IMR-90 (cell line): Measurements from ENCODE around the gene KDM4B. TPM values are rescaled to one million over a fixed set of nuclear protein-coding genes. Genes with fewer than 3 reads are reported as not detected.

Experiments
- ATAC-seq: fragments of 200-7000 bp; cut with Tn5 transposase; 2 replicates; pipeline ENCODE4 v1.9.1; 2020; ENCODE audit warnings: low read depth, mild to moderate bottlenecking, moderate library complexity
- BruUV-seq: library from RNA; stranded (reverse); fragments of 400-500 nt; replicated peaks from 2 replicates; lab custom pipeline; 2021; lab: Mats Ljungman, UMichigan
- CTCF ChIA-PET: fragments of 300-600 bp; formaldehyde crosslinking; extraction: SDS; loops from one replicate; lab custom pipeline; 2021; ENCODE audit warnings: antibody characterized with exemption; lab: Yijun Ruan, JAX
- POLR2A ChIA-PET: fragments of 300-600 bp; sonication (Branson Sonifier 250); formaldehyde crosslinking; loops from one replicate; lab custom pipeline; 2022; ENCODE audit warnings: antibody characterized with exemption; ENCODE audit not compliant: unreplicated experiment; lab: Charles Lee
- DNase-seq: peaks from one replicate; pipeline ENCODE4 v3.0.0; 2013
- H2AFZ ChIP-seq: replicated peaks from 2 replicates; pipeline ENCODE3; 2013; ENCODE audit warnings: low read length, mild to moderate bottlenecking; ENCODE audit not compliant: poor library complexity
- H2AK5ac ChIP-seq: 2 replicates; pipeline ENCODE4 v1.6.1; 2013; ENCODE audit warnings: low read depth, low read length, inconsistent platforms
- H2AK9ac ChIP-seq: replicated peaks from 2 replicates; pipeline ENCODE3; 2013; ENCODE audit warnings: mild to moderate bottlenecking, low read depth, low read length, moderate library complexity; ENCODE audit not compliant: poor library complexity
- H2BK120ac ChIP-seq: 2 replicates; pipeline ENCODE4 v1.6.1; 2013; ENCODE audit warnings: low read depth, low read length, inconsistent platforms
- H2BK15ac ChIP-seq: 3 replicates; pipeline ENCODE4 v1.6.1; 2013; ENCODE audit warnings: low read depth, low read length, inconsistent platforms
- H2BK20ac ChIP-seq: 2 replicates; pipeline ENCODE4 v1.6.1; 2013; ENCODE audit warnings: low read depth, mild to moderate bottlenecking, inconsistent platforms, low read length, moderate library complexity
- H2BK5ac ChIP-seq: 2 replicates; pipeline ENCODE4 v1.6.1; 2013; ENCODE audit warnings: mild to moderate bottlenecking, low read depth, low read length, inconsistent platforms; ENCODE audit not compliant: poor library complexity, severe bottlenecking
- H3K14ac ChIP-seq: replicated peaks from 2 replicates; pipeline ENCODE4 v1.6.1; 2013; ENCODE audit warnings: low read depth, low read length, inconsistent platforms
- H3K18ac ChIP-seq: 2 replicates; pipeline ENCODE4 v1.6.1; 2013; ENCODE audit warnings: low read depth, low read length, control low read depth
- H3K23ac ChIP-seq: 2 replicates; pipeline ENCODE4 v1.6.1; 2013; ENCODE audit warnings: low read depth, low read length, inconsistent platforms
- H3K27ac ChIP-seq: 2 replicates; pipeline ENCODE4 v1.5.1; 2013; ENCODE audit warnings: mild to moderate bottlenecking, control low read depth, low read length; ENCODE audit not compliant: insufficient read depth
- H3K27me3 ChIP-seq: 2 replicates; pipeline ENCODE4 v1.6.1; 2013; ENCODE audit warnings: low read length; ENCODE audit not compliant: control insufficient read depth, insufficient read depth
- H3K36me3 ChIP-seq: 2 replicates; pipeline ENCODE4 v1.6.1; 2013; ENCODE audit warnings: low read length, mixed read lengths; ENCODE audit not compliant: control insufficient read depth, insufficient read depth
- H3K4ac ChIP-seq: 2 replicates; pipeline ENCODE4 v1.6.1; 2013; ENCODE audit warnings: low read depth, low read length, inconsistent platforms
- H3K4me1 ChIP-seq: 2 replicates; pipeline ENCODE4 v1.6.1; 2013; ENCODE audit warnings: low read length, mixed read lengths; ENCODE audit not compliant: control insufficient read depth, insufficient read depth
- H3K4me2 ChIP-seq: 2 replicates; pipeline ENCODE4 v1.6.1; 2013; ENCODE audit warnings: low read depth, mild to moderate bottlenecking, control low read depth, low read length, moderate library complexity
- H3K4me3 ChIP-seq: 2 replicates; pipeline ENCODE4 v1.5.1; 2013; ENCODE audit warnings: low read depth, mild to moderate bottlenecking, control low read depth, low read length, moderate library complexity; ENCODE audit not compliant: insufficient read depth
- H3K56ac ChIP-seq: 2 replicates; pipeline ENCODE4 v1.6.1; 2013; ENCODE audit warnings: low read length, inconsistent platforms; ENCODE audit not compliant: insufficient read depth; ENCODE audit errors: extremely low read depth
- H3K79me1 ChIP-seq, 2 experiments: 2 replicates each; pipeline ENCODE4 v1.6.1; 2013; ENCODE audit warnings: low read length in 2 of 2, inconsistent platforms in 1 of 2, low read depth in 1 of 2
- H3K9ac ChIP-seq: 2 replicates; pipeline ENCODE4 v1.6.1; 2013; ENCODE audit warnings: low read depth, low read length, control low read depth
- H3K9me1 ChIP-seq: 2 replicates; pipeline ENCODE4 v1.6.1; 2013; ENCODE audit warnings: low read length, inconsistent platforms; ENCODE audit not compliant: insufficient read depth
- H3K9me3 ChIP-seq: 2 replicates; pipeline ENCODE4 v1.6.1; 2013; ENCODE audit warnings: low read length; ENCODE audit not compliant: control insufficient read depth, insufficient read depth
- H4K20me1 ChIP-seq: 2 replicates; pipeline ENCODE4 v1.6.1; 2013; ENCODE audit warnings: low read length, inconsistent platforms; ENCODE audit not compliant: insufficient read depth
- H4K5ac ChIP-seq: 2 replicates; pipeline ENCODE4 v1.6.1; 2013; ENCODE audit warnings: mild to moderate bottlenecking, low read depth, low read length, control low read depth
- H4K8ac ChIP-seq, 2 experiments: 2 replicates each; pipeline ENCODE4 v1.6.1; 2013; ENCODE audit warnings: low read depth in 2 of 2, low read length in 2 of 2, control low read depth in 1 of 2, inconsistent platforms in 1 of 2
- H4K91ac ChIP-seq: 2 replicates; pipeline ENCODE4 v1.6.1; 2013; ENCODE audit warnings: low read depth, low read length, inconsistent platforms; ENCODE audit not compliant: insufficient read depth
- BHLHE40 ChIP-seq: fragments of 150-350 bp; IDR thresholded peaks from 2 replicates; pipeline ENCODE4 v1.6.1; 2016; ENCODE audit warnings: mild to moderate bottlenecking, low read depth, low read length
- CEBPB ChIP-seq: IDR thresholded peaks from 2 replicates; pipeline ENCODE4 v1.6.1; 2012; ENCODE audit warnings: low read depth, low read length, improper control_type of control experiment
- CHD1 ChIP-seq: IDR thresholded peaks from 2 replicates; pipeline ENCODE4 v1.6.1; 2012; ENCODE audit warnings: low read depth, low read length, improper control_type of control experiment
- FOS ChIP-seq: fragments of 150-350 bp; IDR thresholded peaks from 2 replicates; pipeline ENCODE4 v1.6.1; 2016; ENCODE audit warnings: low read depth, low read length
- MAFK ChIP-seq: IDR thresholded peaks from 2 replicates; pipeline ENCODE4 v1.6.1; 2012; ENCODE audit warnings: low read depth, low read length, improper control_type of control experiment
- MAZ ChIP-seq: IDR thresholded peaks from 2 replicates; pipeline ENCODE4 v1.6.1; 2012; ENCODE audit warnings: low read depth, mild to moderate bottlenecking, low read length, improper control_type of control experiment, moderate library complexity, borderline replicate concordance
- MXI1 ChIP-seq: IDR thresholded peaks from 2 replicates; pipeline ENCODE4 v1.6.1; 2012; ENCODE audit warnings: low read depth, mild to moderate bottlenecking, low read length, moderate library complexity, borderline replicate concordance
- NFE2L2 ChIP-seq: fragments of 150-350 bp; IDR thresholded peaks from 2 replicates; pipeline ENCODE4 v1.6.1; 2016; ENCODE audit warnings: low read depth, mild to moderate bottlenecking, low read length
- POLR2A ChIP-seq: IDR thresholded peaks from 2 replicates; pipeline ENCODE4 v1.6.1; 2012; ENCODE audit warnings: mild to moderate bottlenecking, low read depth, low read length
- RAD21 ChIP-seq: IDR thresholded peaks from 2 replicates; pipeline ENCODE4 v1.6.1; 2012; ENCODE audit warnings: low read length, improper control_type of control experiment
- RCOR1 ChIP-seq: IDR thresholded peaks from 2 replicates; pipeline ENCODE4 v1.6.1; 2012; ENCODE audit warnings: mild to moderate bottlenecking, low read length, improper control_type of control experiment; ENCODE audit not compliant: insufficient replicate concordance
- RFX5 ChIP-seq: IDR thresholded peaks from 2 replicates; pipeline ENCODE4 v1.8.0; 2012; ENCODE audit warnings: low read depth, mild to moderate bottlenecking, low read length, moderate library complexity
- SMC3 ChIP-seq: fragments of 150-350 bp; IDR thresholded peaks from 2 replicates; pipeline ENCODE4 v1.6.1; 2016; ENCODE audit warnings: low read depth, mild to moderate bottlenecking, antibody characterized with exemption, low read length, moderate library complexity
- WGBS, 2 experiments: methylation state at CpG; one replicate each; pipeline versions ENCODE4 v1.1.5 to v1.1.7; 2013; ENCODE audit warnings: missing lambda C conversion rate in 2 of 2; ENCODE audit not compliant: insufficient read length in 1 of 2; ENCODE audit errors: extremely low coverage in 2 of 2; 5-methylcytosine and 5-hydroxymethylcytosine counted together
- dilution Hi-C: fragments of 300-500 bp; cut with HindIII; formaldehyde crosslinking; loops from one replicate; pipeline ENCODE4 v1.14.3; 2018; ENCODE audit warnings: low sequenced_read_pairs; ENCODE audit not compliant: unreplicated experiment
- in situ Hi-C: fragments of 300-500 bp; cut with MboI; formaldehyde crosslinking; loops from 3 replicates; pipeline ENCODE4 v1.14.3; 2019; ENCODE audit warnings: low sequenced_read_pairs, inconsistent platforms, mixed read lengths
- intact Hi-C: fragments of 100-400 bp; cut with micrococcal nuclease; formaldehyde crosslinking; loops from 2 replicates; pipeline ENCODE4 v1.10.0; 2022
- polyA plus RNA-seq, 3 experiments: library from polyadenylated mRNA; depleted of rRNA; stranded (reverse); fragments of >200 nt; gene quantifications; 2 replicates each; pipeline ENCODE4 v1.2.3, GENCODE V29; 2012; ENCODE audit warnings: low replicate concordance in 1 of 3
- total RNA-seq: library from RNA; depleted of rRNA; stranded (reverse); fragments of >200 nt; gene quantifications from 2 replicates; pipeline ENCODE4 v1.2.3, GENCODE V29; 2012
- TF ChIP-seq, protein P1 (sequence below): conservative IDR thresholded peaks from 2 replicates; pipeline ENCODE4 v1.5.1; 2012; ENCODE audit warnings: mild to moderate bottlenecking, low read depth, low read length, improper control_type of control experiment
- TF ChIP-seq, protein P2 (sequence below): fragments of 150-350 bp; IDR thresholded peaks from 2 replicates; pipeline ENCODE4 v1.6.1; 2016; ENCODE audit warnings: low read depth, mild to moderate bottlenecking, low read length, moderate library complexity, borderline replicate concordance
- TF ChIP-seq, protein P3 (sequence below): fragments of 150-350 bp; IDR thresholded peaks from 2 replicates; pipeline ENCODE4 v1.6.1; 2017; ENCODE audit warnings: mild to moderate bottlenecking, antibody characterized with exemption, low read length, low read depth

Gene KDM4B
- total and polyA plus RNA-seq, 2 of the 4 experiments (the other 2 are of a cell fraction): 5.0 to 17.9 TPM

DNA sequence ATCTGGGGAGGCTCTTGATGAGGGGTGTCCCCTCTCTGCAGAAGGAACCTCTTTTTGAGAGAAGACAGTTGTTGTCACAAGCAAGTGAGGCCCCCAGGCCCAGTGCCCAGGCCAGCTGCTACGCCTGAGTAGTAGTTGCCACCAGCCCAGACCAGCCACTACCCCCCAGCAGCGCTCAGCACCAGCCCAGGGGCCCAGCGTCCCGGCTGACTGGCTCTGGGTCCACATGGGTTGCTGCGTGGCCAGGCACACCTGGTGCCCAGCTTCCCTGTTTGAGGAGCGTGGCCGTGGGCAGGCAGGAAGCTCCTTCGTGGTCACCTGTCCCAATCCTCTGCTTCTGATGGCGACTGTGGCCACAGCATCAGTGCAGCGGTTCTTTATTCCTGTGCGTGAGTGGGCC lies 84.7 kb downstream of the KDM4B start:
- peaks cover 6 to 62% of the 10 kb centered on the region in 2 experiments for H3K79me1 ChIP-seq
- DNase-seq: no peak
- H2BK15ac ChIP-seq: no peak overlapping the region
- H4K20me1 ChIP-seq: peaks cover 60% of the 10 kb centered on the region
- no peak overlapping the region for H2BK20ac ChIP-seq
- H3K9ac ChIP-seq: no peak overlapping the region
- no peak overlapping the region for H3K23ac ChIP-seq
- ChIA-PET POLR2A (no interaction called here), CTCF (no interaction called here)
- no peak overlapping the region for H4K8ac ChIP-seq
- H3K4me2 ChIP-seq: no peak overlapping the region
- no peak overlapping the region for H3K18ac ChIP-seq
- in situ Hi-C loops: loop anchor here (5.0 kb wide), 1 partner anchor 524 kb away; no protein-coding TSS in a partner anchor
- 96% methylated on average over 4 of the region's 11 CpGs; no CpG with 5 or more reads in 1 of the 2 experiments for WGBS, 2 experiments
- H2AK5ac ChIP-seq: no peak overlapping the region
- H2AK9ac ChIP-seq: peak overlapping the region; percentile 55
- H3K9me1 ChIP-seq: peaks cover 6% of the 10 kb centered on the region; the same call in 1 of the 2 replicates
- no peak overlapping the region for H3K14ac ChIP-seq
- dilution Hi-C loops: no loop called here
- no peak overlapping the region for H4K91ac ChIP-seq
- no peak overlapping the region for H2BK120ac ChIP-seq
- H2BK5ac ChIP-seq: no peak overlapping the region
- intact Hi-C loops: no loop called here
- peaks cover 32% of the 10 kb centered on the region for H3K36me3 ChIP-seq
- H3K9me3 ChIP-seq: no peaks in the 10 kb centered on the region
- no peak for TF ChIP-seq MXI1
- no peak for TF ChIP-seq CHD1
- TF ChIP-seq BHLHE40: no peak
- TF ChIP-seq RAD21: no peak
- TF ChIP-seq RFX5: no peak
- TF ChIP-seq MAFK: no peak
- TF ChIP-seq, protein P1, sequence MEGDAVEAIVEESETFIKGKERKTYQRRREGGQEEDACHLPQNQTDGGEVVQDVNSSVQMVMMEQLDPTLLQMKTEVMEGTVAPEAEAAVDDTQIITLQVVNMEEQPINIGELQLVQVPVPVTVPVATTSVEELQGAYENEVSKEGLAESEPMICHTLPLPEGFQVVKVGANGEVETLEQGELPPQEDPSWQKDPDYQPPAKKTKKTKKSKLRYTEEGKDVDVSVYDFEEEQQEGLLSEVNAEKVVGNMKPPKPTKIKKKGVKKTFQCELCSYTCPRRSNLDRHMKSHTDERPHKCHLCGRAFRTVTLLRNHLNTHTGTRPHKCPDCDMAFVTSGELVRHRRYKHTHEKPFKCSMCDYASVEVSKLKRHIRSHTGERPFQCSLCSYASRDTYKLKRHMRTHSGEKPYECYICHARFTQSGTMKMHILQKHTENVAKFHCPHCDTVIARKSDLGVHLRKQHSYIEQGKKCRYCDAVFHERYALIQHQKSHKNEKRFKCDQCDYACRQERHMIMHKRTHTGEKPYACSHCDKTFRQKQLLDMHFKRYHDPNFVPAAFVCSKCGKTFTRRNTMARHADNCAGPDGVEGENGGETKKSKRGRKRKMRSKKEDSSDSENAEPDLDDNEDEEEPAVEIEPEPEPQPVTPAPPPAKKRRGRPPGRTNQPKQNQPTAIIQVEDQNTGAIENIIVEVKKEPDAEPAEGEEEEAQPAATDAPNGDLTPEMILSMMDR: no peak
- no peak for TF ChIP-seq POLR2A
- no peak for TF ChIP-seq SMC3
- TF ChIP-seq FOS: no peak
- TF ChIP-seq, protein P2, sequence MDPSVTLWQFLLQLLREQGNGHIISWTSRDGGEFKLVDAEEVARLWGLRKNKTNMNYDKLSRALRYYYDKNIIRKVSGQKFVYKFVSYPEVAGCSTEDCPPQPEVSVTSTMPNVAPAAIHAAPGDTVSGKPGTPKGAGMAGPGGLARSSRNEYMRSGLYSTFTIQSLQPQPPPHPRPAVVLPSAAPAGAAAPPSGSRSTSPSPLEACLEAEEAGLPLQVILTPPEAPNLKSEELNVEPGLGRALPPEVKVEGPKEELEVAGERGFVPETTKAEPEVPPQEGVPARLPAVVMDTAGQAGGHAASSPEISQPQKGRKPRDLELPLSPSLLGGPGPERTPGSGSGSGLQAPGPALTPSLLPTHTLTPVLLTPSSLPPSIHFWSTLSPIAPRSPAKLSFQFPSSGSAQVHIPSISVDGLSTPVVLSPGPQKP: no peak
- no peak for TF ChIP-seq RCOR1
- TF ChIP-seq CEBPB: no peak
- TF ChIP-seq, protein P3, sequence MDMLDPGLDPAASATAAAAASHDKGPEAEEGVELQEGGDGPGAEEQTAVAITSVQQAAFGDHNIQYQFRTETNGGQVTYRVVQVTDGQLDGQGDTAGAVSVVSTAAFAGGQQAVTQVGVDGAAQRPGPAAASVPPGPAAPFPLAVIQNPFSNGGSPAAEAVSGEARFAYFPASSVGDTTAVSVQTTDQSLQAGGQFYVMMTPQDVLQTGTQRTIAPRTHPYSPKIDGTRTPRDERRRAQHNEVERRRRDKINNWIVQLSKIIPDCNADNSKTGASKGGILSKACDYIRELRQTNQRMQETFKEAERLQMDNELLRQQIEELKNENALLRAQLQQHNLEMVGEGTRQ: no peak
- no peak for TF ChIP-seq NFE2L2
- no peak for TF ChIP-seq MAZ
- H3K27me3 ChIP-seq: no peaks in the 10 kb centered on the region
- no peak overlapping the region for H3K56ac ChIP-seq
- H4K5ac ChIP-seq: no peak overlapping the region
- no peak overlapping the region for H2AFZ ChIP-seq
- no peak overlapping the region for H3K4ac ChIP-seq
- H3K4me3 ChIP-seq: no peak overlapping the region
- H3K27ac ChIP-seq: no peak overlapping the region
- peaks cover 6% of the 10 kb centered on the region; the same call in 1 of the 2 replicates for H3K4me1 ChIP-seq
- no peak for ATAC-seq
- BruUV-seq: no TSS peak
